Upper lobe of left lung (tissue), 6 donors: Measurements from ENCODE around the gene FAAH. TPM values are rescaled to one million over a fixed set of nuclear protein-coding genes. Genes with fewer than 3 reads are reported as not detected.

Source experiments
- ATAC-seq, 2 donors: fragments of 200-7000 bp; cut with Tn5 transposase; one replicate each; pipeline ENCODE4 v1.9.1; 2022; ENCODE audit warnings: mild to moderate bottlenecking in 2 of 2, moderate library complexity in 2 of 2; ENCODE audit not compliant: low FRiP score in 2 of 2
- DNase-seq, 2 donors: peaks; one replicate each; pipeline ENCODE4 v3.0.0-alpha.2; 2019 to 2020
- H3K27ac ChIP-seq, 4 donors: fragments of 200-600 bp; sonication (generic); one replicate each; pipeline ENCODE4 v1.5.1; 2016 to 2019
- H3K27me3 ChIP-seq, 4 donors: fragments of 200-600 bp; sonication (generic); one replicate each; pipeline ENCODE4 v1.5.1; 2017 to 2019
- H3K36me3 ChIP-seq, 4 donors: fragments of 200-600 bp; sonication (generic); one replicate each; pipeline ENCODE4 v1.5.1; 2016 to 2019
- H3K4me1 ChIP-seq, 4 donors: fragments of 200-600 bp; sonication (generic); one replicate each; pipeline ENCODE4 v1.5.1; 2018 to 2019
- H3K4me3 ChIP-seq, 4 donors: fragments of 200-600 bp; sonication (generic); one replicate each; pipeline ENCODE4 v1.5.1; 2017 to 2019; ENCODE audit warnings: mild to moderate bottlenecking in 2 of 4, moderate library complexity in 1 of 4
- H3K9me3 ChIP-seq, 4 donors: fragments of 200-600 bp; sonication (generic); one replicate each; pipeline ENCODE4 v1.5.1; 2018 to 2019
- EP300 ChIP-seq, 4 donors: sonication (generic); formaldehyde crosslinking; IDR thresholded peaks; one replicate each; pipeline ENCODE4 v1.5.1; 2017; ENCODE audit warnings: antibody characterized with exemption in 4 of 4, control low read depth in 2 of 4
- POLR2A ChIP-seq, 4 donors: fragments of 450-650 bp; IDR thresholded peaks; one replicate each; pipeline ENCODE4 v1.5.1; 2016 to 2017; ENCODE audit warnings: antibody characterized with exemption in 4 of 4, mild to moderate bottlenecking in 2 of 4
- POLR2AphosphoS5 ChIP-seq, 2 donors: sonication (generic); formaldehyde crosslinking; IDR thresholded peaks; one replicate each; pipeline ENCODE4 v1.5.1; 2017; ENCODE audit warnings: antibody characterized with exemption in 2 of 2
- WGBS, 2 donors: methylation state at CpG; one replicate each; pipeline ENCODE4 v1.1.5; 2017 to 2018; 5-methylcytosine and 5-hydroxymethylcytosine counted together
- total RNA-seq, 6 donors: library from RNA; depleted of rRNA in 4 of 6; stranded (reverse); fragments of >200 nt in 4 of 6; gene quantifications; one replicate each; pipeline versions ENCODE4 v1.1.0 to v1.2.1, GENCODE V29; 2016 to 2021
- TF ChIP-seq, protein P1 (sequence below), 6 experiments: fragments of 450-650 bp in 4 of 6; fragments of 200-600 bp in 2 of 6; sonication (generic) in 2 of 6; IDR thresholded peaks; one replicate each; pipeline ENCODE4 v1.5.1; 2016 to 2019; ENCODE audit warnings: antibody characterized with exemption in 6 of 6
- donor health status: DM: no; HTN: no; CAD: no; lungs with moderate emphysema.
- donor health status: DM: no; HTN: yes; CAD: no; lungs with severe emphysema.

Gene FAAH
- total RNA-seq, 6 donors from 2014 or later, result 34.1 to 67.1 (median 46.8) TPM

- Histone ChIP-seq H3K9me3 (no peaks in the 10 kb centered on the region), H3K4me1 (peaks cover 12 to 21% (median 15%) of the 10 kb centered on the region in 4 donors), H3K4me3 (peak overlapping the region in 2 of 4 donors; percentile 19 to 26), H3K27ac (no peak overlapping the region), H3K36me3 (peaks cover 0 to 14% (median 6%) of the 10 kb centered on the region in 4 donors), H3K27me3 (no peaks in the 10 kb centered on the region)
- TF ChIP-seq POLR2AphosphoS5 (IDR thresholded peaks at IDR 0.05), result no peak
- no peak for TF ChIP-seq POLR2A (IDR thresholded peaks at IDR 0.05)
- TF ChIP-seq, protein P1, sequence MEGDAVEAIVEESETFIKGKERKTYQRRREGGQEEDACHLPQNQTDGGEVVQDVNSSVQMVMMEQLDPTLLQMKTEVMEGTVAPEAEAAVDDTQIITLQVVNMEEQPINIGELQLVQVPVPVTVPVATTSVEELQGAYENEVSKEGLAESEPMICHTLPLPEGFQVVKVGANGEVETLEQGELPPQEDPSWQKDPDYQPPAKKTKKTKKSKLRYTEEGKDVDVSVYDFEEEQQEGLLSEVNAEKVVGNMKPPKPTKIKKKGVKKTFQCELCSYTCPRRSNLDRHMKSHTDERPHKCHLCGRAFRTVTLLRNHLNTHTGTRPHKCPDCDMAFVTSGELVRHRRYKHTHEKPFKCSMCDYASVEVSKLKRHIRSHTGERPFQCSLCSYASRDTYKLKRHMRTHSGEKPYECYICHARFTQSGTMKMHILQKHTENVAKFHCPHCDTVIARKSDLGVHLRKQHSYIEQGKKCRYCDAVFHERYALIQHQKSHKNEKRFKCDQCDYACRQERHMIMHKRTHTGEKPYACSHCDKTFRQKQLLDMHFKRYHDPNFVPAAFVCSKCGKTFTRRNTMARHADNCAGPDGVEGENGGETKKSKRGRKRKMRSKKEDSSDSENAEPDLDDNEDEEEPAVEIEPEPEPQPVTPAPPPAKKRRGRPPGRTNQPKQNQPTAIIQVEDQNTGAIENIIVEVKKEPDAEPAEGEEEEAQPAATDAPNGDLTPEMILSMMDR (IDR thresholded peaks at IDR 0.05), result no peak
- TF ChIP-seq EP300 (IDR thresholded peaks at IDR 0.05), result no peak
- ATAC-seq (no peak), DNase-seq (no peak)
- WGBS, 2 donors, result 87 to 93% methylated on average over 5 to 13 of the region's 13 CpGs
Observed at GRCh38 chr1:46406881-46407608, 12.9 kb downstream of the FAAH start.

DNA sequence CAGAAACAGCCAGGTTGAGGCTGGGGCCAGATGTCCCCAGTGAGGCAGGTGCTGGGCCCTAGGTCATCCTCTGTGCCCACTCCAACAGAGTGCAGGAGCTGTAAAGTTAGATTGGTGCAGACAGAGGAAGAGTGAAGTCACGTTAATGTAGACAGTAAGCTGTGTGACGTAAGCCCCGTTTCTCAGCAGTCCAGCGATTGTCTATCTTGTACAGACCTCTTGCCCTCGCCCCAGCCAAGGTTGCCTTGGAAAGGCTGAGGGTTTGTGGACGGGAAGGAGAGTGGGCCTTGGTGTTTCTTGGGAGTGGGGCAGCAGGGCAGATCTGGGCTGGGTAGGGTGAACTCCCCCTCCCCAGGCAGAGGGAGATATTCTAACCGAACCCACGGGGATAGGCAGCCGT lies 13.5 kb downstream of the FAAH start:
- Histone ChIP-seq H3K27me3 (no peaks in the 10 kb centered on the region), H3K9me3 (no peaks in the 10 kb centered on the region), H3K4me1 (peaks cover 8 to 15% (median 10%) of the 10 kb centered on the region in 4 donors), H3K36me3 (peaks cover 0 to 14% (median 6%) of the 10 kb centered on the region in 4 donors), H3K4me3 (no peak overlapping the region), H3K27ac (no peak overlapping the region)
- ATAC-seq (no peak), DNase-seq (no peak)
- WGBS, 2 donors, result 91 to 92% methylated on average over 9 of the region's 9 CpGs
- no peak for TF ChIP-seq POLR2A (IDR thresholded peaks at IDR 0.05)
- TF ChIP-seq, protein P1 (IDR thresholded peaks at IDR 0.05), result no peak

GRCh38 chr1:46408356-46409062 lies 14.4 kb downstream of the FAAH start:
- H3K36me3 ChIP-seq, result peaks cover 0 to 17% (median 8%) of the 10 kb centered on the region in 4 donors
- no peak overlapping the region for H3K4me3 ChIP-seq
- TF ChIP-seq EP300 (IDR thresholded peaks at IDR 0.05) (no peak), POLR2A (IDR thresholded peaks at IDR 0.05) (no peak)
- 94 to 99% methylated on average over 7 to 11 of the region's 12 CpGs for WGBS, 2 donors
- no peaks in the 10 kb centered on the region for H3K9me3 ChIP-seq
- peaks cover 6 to 12% (median 9%) of the 10 kb centered on the region in 4 donors for H3K4me1 ChIP-seq
- ATAC-seq (no peak), DNase-seq (no peak)
- no peak overlapping the region for H3K27ac ChIP-seq
- no peaks in the 10 kb centered on the region for H3K27me3 ChIP-seq

- no peak for ATAC-seq
- WGBS, 2 donors, result 92% methylated on average over 1 of the region's 1 CpG; no CpG with 5 or more reads in 1 of the 2 donors
- no peaks in the 10 kb centered on the region for H3K27me3 ChIP-seq
Observed at GRCh38 chr1:46409063-46409372, 14.9 kb downstream of the FAAH start.

More at GRCh38 chr1:46409063-46409372, 14.9 kb downstream of the FAAH start:
- no peak overlapping the region for H3K4me3 ChIP-seq
- H3K9me3 ChIP-seq, result no peaks in the 10 kb centered on the region
- H3K4me1 ChIP-seq, result peaks cover 6 to 12% (median 9%) of the 10 kb centered on the region in 4 donors
- peaks cover 0 to 20% (median 9%) of the 10 kb centered on the region in 4 donors for H3K36me3 ChIP-seq
- no peak for TF ChIP-seq POLR2AphosphoS5 (IDR thresholded peaks at IDR 0.05)
- TF ChIP-seq, protein P1 (IDR thresholded peaks at IDR 0.05), result no peak
- no peak for TF ChIP-seq POLR2A (IDR thresholded peaks at IDR 0.05)
- TF ChIP-seq EP300 (IDR thresholded peaks at IDR 0.05), result no peak
- DNase-seq, result no peak
- no peak overlapping the region for H3K27ac ChIP-seq
